GM19468 (cell line): Measurements from ENCODE around the gene IL1B.
A peak's percentile ranks its signal among the peaks of the same experiment; 100 is the strongest.

Experiments
- ATAC-seq: cut with Tn5 transposase; IDR thresholded peaks from one replicate; pipeline ENCODE4 v1.9.1; 2021; ENCODE audit warnings: mild to moderate bottlenecking, moderate library complexity, moderate number of reproducible peaks; ENCODE audit not compliant: unreplicated experiment; ENCODE audit errors: extremely low read depth

IL1B gene

DNA sequence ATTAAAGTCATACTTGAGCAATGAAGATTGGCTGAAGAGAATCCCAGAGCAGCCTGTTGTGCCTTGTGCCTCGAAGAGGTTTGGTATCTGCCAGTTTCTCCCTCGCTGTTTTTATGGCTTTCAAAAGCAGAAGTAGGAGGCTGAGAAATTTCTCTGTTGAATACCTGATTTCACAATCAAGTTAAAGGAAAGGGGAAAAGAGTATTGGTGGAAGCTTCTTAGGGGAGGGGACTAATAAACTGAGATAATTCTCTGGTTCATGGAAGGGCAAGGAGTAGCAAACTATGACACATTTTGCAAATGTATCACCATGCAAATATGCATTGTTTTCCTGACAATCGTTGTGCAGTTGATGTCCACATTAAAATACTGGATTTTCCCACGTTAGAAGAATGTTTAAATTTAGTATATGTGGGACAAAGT lies at the start of gene IL1B:
Gene IL1B (minus strand): TSS at position 85 of the 423 bp plus-strand sequence. CDS start 550 bp downstream, outside the sequence.
- ATAC-seq, result no peak

DNA sequence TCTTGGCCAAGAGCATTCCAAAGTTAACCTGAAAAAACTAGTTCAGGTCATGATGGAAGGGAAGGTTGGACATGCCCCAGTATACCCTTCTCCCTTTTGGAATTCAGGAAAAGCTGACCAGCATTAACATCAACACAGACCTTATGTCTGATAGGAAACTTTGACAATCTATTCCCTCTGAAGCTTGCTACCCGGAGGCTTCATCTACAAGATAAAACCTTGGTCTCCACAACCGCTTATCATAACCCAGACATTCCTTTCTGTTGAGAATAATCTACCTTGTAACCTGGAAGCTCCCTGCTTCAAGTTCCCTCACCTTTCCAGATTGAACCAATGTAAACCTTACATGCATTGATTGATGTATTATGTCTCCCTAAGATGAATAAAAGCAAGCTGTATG lies 49.7 kb upstream of the IL1B start:
- ATAC-seq, result no peak

DNA sequence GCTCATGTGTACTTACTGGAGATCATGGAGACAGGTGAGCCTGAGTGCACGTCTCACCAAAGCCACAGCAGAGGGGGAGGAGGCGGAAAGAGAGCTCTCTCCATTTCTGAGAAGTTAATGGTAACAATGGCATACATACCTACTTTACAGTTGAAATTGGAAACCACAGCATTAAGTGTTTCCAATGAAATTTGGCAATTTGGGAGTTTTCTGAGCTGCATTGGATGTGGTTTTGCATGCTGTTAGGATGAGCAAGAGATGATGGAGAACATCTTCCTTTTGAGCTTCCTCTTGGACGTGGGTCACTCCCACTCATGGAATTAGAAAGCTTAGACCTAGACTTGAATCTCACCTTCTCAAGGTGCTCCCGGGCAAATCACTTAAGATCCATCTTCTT lies 48.9 kb upstream of the IL1B start:
- no peak for ATAC-seq

DNA sequence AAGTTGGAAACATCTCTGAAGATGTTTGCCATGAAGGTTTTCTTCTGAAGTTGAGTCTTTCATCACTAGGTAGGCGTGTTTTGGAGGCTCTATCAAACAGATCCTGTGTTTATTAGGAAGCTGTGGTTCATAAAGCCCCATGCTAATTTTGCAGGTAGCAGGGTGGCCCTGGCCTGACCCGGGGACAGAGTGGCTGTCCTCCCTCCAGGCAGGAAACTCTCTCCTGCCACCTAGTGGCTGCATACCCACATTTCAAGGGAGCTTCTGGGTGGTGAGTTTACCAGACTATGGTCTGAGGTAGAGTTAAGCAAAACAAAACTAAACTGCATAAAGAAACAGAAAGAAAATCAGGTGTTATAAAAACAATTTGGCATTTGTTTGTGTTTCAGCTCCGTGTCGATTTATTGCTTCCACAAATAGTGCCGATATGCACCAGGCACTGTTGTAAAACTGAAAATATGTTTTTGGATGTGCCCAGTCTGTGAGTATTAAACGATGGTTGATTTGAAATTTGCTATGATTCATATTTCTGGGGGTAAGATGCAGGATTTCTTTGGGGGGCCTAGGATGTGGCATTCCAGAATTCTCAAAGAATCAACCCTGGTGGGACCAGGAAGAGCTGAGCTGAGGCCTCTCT lies 48.4 kb upstream of the IL1B start:
- ATAC-seq, result peak; percentile 17

DNA sequence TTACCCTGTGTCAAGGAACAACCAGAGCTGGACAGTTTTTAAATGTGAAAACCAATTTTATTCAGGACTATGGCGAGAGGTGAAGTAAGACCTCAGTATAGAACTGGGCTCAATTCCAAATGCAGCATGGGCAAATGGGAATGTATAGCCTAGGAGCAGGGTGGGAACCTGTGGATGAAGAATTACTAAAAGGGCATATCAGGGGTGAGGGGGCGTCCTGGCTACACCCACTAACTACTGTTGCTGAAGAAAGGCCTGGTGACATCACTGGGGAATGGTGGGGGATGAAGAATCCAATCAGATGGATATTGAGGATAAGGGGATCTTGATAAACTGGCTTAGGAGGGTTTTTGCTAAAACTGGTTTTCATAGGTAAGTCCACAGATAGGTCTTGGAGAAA lies 47.1 kb upstream of the IL1B start:
- ATAC-seq, result no peak

DNA sequence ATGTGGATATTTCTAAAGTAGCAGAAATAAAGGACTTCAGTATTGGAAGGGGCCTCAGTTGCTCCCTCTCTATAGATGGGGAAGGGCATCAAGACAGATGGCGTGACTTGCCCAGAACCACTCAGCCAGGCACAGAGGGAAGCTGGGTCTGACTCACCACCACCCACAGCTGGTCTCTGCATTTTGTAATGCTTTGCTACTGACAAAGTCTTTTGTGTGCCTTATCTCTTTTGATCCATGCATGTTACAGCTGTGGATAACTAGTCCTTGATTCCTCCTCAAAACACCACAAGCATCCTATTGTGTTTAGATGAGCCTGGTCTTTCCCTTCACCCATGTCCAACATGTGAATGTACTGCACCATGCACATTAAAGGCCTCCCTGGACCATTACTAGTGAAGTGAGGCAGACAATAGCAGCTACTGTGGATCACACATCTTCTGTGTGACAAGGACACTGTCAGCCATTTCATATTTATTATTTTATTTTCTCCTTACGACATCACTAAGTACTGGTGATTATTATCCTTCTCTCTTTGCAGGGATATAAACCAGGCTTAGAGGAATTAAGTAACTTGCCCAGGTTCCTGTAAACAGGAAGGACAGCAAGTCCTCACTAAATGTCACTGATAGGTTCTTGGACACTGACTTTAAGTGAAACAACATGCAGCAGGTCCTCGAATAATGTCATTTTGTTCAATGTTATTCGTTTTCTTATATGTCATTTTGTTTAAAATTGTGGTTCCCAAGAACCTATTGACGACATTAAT lies 44.8 kb upstream of the IL1B start:
- ATAC-seq, result peak; percentile 35

DNA sequence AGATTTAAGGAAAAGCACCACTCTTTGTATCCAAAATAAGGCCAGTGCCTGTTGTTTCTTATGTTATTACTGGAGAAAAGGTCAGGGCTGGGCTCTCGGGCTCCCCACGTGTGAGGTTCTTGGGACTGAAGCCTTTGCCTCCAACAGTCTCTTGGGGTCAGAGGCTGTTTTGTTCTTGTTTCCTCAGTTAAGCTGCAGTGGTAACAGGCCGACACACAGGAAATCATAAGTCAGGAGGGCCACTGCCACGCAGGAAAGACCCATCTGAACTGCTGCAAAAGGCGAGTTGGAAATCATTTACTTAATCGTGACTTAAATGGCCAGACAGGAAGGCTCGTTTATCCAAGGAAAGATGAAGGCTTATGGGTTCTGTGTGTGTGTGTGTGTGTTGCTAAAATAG lies 44.1 kb upstream of the IL1B start:
- ATAC-seq, result no peak

DNA sequence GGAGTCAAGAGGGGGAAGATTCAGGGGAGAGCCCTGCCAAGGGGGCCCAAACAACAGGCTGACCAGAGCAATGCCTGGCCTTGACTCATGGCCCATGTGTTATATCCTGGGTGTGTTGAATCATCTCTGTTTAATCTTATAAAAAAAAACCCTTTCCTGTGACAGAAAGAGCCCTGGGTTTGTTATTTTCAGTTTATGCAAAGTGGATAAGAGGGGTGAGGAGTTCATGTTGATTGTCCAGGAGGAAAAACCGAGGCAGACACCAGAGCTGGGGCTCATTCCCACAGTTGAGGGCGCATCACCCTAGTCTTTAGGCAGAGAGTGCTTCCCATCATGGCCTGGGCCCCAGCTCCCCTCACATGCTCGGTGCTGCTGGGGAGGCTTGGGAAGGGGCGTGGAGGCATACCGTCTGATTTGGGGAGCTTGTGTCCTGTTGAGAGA lies 43.5 kb upstream of the IL1B start:
- ATAC-seq, result no peak

DNA sequence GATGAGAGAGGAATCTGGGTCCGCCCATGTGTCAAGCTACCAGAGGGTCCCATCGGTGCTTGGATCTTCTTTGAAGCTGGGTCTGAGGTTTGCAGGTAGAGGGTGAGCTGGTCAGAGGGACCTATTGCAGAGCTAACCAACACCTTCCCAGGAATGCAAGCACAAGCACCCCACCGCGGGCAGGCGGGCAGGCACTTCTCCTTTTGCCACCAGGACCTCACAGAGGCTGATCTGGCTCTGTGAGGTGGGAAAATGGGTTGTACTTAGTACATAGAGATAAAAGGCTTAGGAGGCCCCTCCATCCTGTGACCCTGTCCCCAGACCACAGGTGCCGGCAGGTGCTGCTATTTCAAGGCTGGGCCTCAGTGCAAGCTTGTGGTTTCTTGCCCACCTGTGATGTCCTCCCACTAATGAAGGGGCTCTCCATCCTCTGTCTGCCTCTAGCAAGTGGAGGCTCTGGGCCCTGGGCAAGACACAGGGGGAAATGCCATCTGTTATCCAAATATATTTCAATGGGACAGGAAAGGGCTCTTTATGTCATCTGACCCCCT lies 43.0 kb upstream of the IL1B start:
- no peak for ATAC-seq

DNA sequence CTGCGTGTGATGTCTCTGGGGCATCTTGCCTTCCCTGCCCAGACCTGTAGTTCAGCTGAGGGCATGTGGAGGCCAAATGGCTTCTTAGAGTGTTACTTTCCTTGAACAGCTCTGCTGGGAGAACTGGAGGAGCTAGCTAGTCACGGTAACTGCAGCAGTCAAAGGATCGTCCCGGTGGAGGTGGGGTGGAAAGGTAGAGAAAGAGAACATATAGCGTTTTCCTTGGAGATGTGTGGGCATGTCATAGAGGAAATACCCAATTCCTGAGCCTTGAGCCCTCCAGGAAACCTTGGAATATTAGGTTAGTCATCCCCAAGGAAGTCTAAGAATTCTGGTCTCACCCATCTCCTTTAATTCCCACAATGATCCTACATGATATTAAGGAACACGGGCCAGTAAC lies 40.8 kb upstream of the IL1B start:
- ATAC-seq, result no peak

DNA sequence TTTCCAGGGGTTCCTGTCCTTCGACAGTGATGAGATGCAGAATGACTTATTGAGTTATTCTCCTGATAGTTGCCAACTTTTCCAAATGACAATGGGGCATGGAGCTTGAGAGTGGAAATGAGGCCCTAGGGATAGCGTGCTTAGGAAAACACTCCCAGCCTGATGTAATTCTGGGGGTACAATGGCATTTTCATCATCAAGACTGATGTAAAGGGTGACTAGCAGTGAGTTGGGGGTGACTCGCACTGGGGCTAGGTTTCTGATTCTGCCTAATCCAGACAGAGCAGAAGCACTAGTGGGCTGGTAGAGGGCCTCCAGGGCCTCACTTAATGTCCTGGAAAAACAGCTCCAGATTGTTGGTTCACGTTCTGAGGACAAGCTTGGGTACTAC lies 40.4 kb upstream of the IL1B start:
- no peak for ATAC-seq

DNA sequence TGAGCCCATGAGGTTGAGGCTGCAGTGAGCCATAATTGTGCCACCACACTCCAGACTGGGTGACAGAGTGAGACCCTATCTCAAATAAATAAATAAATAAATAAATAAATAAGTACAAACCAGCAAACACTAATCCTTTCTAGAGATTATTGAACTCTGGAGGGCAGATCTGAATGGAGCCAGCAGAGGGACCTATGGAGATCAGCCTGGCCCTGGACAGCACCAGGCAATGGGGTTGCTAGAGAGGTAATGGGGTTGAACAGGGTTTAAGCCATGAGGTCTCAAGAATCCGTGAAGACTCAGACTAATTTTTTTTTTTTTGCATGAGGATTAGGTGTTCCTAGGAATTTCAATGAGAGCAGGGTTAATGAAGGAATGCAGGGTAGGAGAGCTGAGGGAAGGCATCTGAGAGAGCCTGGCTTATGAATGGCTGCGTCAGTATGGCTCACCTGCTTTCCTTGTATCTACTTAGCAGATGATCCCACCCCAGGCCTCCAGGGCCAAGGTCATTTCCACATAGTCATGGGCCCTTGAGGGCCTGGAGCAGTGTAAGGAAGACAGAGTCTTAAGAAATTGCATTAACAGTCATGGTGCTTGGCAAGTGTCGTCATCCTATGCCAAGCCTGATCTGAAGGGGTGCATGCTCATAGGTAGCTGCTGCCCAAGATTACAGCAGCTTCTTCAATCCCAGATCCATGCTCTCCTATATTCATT lies 39.8 kb upstream of the IL1B start:
- ATAC-seq, result no peak

DNA sequence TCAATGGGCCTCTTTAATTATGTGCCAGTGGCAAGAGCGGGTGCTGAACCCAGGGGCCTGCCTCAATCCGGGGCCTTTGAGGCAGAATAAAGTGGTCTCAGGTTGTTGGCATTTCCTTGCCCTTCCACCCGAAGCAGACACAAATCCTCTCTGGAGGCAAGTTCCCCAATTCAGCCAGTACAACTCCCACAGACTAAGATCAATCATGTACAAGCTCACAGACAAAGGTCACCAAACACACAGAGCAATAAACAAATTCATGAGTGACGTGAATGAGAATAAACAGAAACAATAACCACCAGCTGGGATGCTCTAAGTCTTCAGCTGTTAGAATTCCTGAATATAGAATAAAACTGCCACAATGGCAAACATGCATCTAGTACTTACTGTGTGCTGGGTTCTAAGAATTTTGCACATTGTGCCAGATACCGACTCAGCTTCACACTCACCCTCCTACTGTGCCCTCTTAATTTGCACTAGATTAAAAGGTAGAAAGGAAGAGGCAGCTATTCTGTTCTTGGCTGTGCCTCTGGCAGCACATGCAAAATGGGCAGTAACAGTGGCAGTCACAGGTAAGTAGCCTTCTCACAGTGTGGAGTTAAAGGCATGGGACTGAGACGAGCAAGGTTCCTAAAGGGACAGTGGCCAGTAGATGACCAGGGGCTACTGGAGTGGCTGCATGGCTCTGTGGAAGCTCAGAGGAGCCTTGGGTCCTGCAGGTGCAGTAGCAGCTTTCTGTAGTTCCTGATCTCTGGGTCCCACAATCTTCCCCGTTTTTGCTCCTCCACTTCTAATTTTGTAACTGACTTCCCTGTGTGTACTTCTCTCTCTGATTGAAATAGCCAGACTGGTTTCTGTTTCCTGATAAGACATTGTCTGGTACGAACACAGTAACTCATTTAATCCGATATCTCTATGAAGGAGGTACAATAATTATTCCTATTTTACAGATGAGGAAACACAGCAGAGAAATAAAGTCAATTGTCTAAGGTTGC lies 34.6 kb upstream of the IL1B start:
- ATAC-seq, result no peak

DNA sequence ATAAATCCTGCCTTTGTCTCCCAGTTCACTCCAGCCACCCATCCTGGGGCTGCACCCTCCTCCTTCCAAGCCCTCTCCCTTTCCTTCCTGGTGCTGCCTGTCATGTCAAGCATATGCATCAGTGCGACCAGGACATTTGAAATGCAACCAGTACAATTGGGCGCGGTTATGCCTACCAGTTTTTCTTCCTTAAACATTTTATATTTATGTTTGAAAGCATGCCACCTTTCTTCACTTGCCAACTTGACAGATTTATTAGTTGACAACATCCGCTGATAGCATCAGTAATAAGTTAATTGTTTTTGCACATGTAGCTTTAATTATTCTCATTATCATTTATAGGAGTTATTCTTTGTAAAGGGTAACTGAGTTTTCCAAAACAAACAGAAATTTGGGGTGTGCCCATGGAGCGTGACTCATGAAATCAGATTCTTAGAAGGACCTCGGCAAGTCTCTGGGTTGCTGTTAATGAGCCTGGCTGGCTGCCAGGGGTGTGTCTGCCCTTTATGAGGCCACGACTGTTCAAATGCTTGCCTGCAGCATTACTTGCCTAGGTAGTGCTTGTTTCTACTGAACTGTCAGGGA lies 32.8 kb upstream of the IL1B start:
- no peak for ATAC-seq

DNA sequence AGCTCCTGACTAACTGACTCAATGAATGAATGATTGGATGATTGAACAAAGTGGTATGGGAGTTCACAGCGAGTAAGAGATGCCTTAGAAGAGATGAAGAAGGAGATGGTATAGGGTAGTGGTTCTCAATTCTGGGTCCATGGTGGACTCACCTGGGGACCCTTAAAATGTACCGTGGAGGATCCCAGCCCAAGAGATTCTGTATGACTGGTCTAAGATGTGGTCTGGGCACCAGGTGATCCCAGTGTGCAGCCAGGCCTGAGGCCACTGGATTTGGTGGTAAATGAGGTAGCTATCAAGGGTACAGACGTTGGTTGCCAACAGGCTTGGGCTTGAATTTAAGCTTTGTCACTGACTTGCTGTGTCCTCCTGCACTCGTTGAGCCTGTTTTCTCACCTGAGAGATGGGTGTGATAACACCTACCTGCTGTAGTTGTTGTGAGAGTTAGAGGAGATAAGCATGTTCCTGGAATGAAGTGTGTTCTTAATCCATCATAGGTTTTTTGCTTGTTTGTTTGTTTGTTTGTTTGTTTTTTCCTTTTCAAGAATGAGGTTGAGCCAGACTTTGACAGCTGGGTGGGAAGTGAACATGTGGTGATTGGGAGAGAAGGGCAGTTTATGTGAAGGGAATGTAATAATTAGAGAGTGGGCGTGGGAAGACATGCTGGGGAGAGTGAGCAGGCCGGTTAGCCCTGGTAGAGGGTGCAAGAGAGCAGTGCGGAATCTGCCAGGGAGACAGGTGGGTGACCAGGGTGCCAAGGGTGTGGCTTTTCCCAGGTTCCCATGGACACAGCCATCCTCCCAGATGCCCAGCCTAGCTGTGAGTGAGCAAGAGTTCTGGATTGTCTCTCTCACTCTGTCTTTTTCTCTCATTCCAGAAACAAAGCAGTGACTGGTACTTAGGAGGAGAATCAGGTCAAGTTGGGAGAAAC lies 31.4 kb upstream of the IL1B start:
- ATAC-seq, result no peak

DNA sequence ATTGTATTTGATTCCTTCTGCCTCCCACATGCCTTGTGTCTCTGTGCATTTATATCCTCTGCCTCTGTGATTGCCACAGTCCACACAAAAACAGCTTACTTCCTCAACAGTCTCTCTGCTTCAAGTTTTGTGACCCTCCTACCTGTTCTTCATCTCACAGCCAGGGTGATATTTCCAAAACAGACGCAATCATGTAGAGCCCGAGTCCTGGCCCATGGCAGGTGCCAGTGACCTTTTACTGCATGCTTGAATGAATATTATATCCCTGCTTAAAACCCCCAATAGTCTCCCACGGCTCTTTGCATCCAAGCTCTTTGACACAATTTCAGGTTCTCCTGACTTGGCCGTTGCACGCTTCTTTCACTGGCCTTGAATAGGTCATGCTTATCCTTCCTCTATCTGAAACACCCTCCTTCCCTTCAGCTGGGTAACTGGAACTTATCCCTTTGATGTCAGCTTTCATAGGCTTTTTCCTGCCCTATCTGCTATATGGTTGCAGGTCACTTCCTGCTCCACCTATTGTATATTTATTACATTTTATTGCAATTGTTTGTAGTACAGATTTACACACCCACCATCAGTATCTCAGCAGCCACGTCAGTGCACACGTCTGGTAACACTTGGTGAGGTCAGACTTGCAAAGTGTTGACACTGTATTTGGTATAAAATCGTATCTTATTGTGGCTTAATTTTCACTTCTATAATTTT lies 29.7 kb upstream of the IL1B start:
- no peak for ATAC-seq

DNA sequence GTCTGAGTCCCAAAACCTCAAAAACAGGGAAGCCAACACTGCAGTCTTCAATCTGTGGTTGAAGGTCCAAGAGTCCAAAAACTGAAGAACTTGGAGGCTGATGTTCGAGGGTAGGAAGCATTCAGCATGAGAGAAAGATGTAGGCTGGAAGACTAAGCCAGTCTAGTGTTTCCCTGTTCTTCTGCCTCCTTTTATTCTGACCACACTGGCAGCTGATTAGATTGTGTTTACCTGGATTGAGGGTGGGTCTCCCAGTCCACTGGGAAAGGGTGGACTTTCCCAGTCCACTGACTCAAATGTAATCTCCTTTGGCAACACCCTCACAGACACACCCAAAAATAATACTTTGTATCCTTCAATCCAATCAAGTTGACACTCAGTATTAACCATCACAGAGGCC lies 27.5 kb upstream of the IL1B start:
- no peak for ATAC-seq
